ENCODE data around the gene TUBGCP2.

DNA sequence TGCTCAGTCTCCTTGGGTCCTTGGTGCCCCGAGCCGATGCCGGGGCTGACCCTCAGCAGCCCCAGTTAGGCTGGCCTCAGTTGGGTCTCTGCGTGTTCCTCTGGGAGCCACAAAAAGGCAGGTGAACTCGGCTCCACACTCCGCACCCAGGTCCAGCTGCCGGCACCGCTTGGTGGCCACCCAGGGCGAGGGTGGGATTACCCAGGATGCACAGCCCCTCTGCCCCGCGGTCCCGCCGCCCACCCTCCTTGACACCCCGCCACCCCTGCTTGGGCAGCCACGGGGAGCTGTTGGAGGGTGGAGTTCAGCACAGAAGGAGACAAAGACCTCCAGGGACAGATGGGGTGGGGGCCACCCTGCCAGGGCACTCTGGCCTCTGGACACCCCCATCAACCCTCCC lies 53.3 kb downstream of the TUBGCP2 start:
- TF ChIP-seq EZH2 (IDR thresholded peaks at IDR 0.05) (no peak), POLR2AphosphoS5 (IDR thresholded peaks at IDR 0.05; ENCODE audit: borderline replicate concordance, low read depth, low read length) (no peak)

All from SK-N-MC (cell line).